HG03521 (cell line): Measurements from ENCODE around the gene CLDN11.

Experiments used
- ATAC-seq: cut with Tn5 transposase; IDR thresholded peaks from one replicate; pipeline ENCODE4 v1.9.1; 2021; ENCODE audit warnings: mild to moderate bottlenecking, moderate library complexity; ENCODE audit not compliant: unreplicated experiment

The CLDN11 gene

GRCh38 chr3:170418422-170419398 lies at the start of gene CLDN11:
Gene CLDN11, plus strand, starts transcription at chr3:170418868. Its CDS starts 199 bp downstream, at chr3:170419067.
- no peak for ATAC-seq

- ATAC-seq = no peak
Measured at GRCh38 chr3:170368921-170369320, 49.7 kb upstream of the CLDN11 start.

GRCh38 chr3:170372190-170372879 lies 46.3 kb upstream of the CLDN11 start:
- ATAC-seq = no peak

GRCh38 chr3:170383567-170383966 lies 35.1 kb upstream of the CLDN11 start:
- no peak for ATAC-seq

GRCh38 chr3:170386468-170386867 lies 32.2 kb upstream of the CLDN11 start:
- ATAC-seq = no peak

- ATAC-seq = no peak
Measured at GRCh38 chr3:170387950-170388349, 30.7 kb upstream of the CLDN11 start.

- no peak for ATAC-seq
Measured at GRCh38 chr3:170391108-170391507, 27.6 kb upstream of the CLDN11 start.

- no peak for ATAC-seq
Measured at GRCh38 chr3:170397685-170398084, 21.0 kb upstream of the CLDN11 start.

- ATAC-seq = no peak
Measured at GRCh38 chr3:170405101-170405500, 13.6 kb upstream of the CLDN11 start.

GRCh38 chr3:170410428-170411029 lies 8.1 kb upstream of the CLDN11 start:
- no peak for ATAC-seq

- no peak for ATAC-seq
Measured at GRCh38 chr3:170413291-170413690, 5.4 kb upstream of the CLDN11 start.

- ATAC-seq = no peak
Measured at GRCh38 chr3:170414202-170414663, 4.4 kb upstream of the CLDN11 start.

GRCh38 chr3:170417090-170417489 lies 1.6 kb upstream of the CLDN11 start:
- no peak for ATAC-seq

- no peak for ATAC-seq
Measured at GRCh38 chr3:170419557-170420087, 954 bp downstream of the CLDN11 start.

GRCh38 chr3:170420307-170420821 lies 1.7 kb downstream of the CLDN11 start:
- ATAC-seq = no peak

GRCh38 chr3:170421111-170421641 lies 2.5 kb downstream of the CLDN11 start:
- ATAC-seq = no peak

GRCh38 chr3:170421758-170422157 lies 3.1 kb downstream of the CLDN11 start:
- no peak for ATAC-seq

GRCh38 chr3:170423001-170423615 lies 4.4 kb downstream of the CLDN11 start:
- ATAC-seq = no peak

- no peak for ATAC-seq
Measured at GRCh38 chr3:170424879-170425278, 6.2 kb downstream of the CLDN11 start.
